ENCODE data around the gene PFKM.

- TF ChIP-seq CTCF (IDR thresholded peaks at IDR 0.05; ENCODE audit: low read length): no peak
- TF ChIP-seq EZH2phosphoT487 (IDR thresholded peaks at IDR 0.05; ENCODE audit: low read length): no peak
Measured at GRCh38 chr12:48125985-48126384, 6.8 kb downstream of the PFKM start.
